ENCODE data around the gene TGFBRAP1. TPM values are rescaled to one million over a fixed set of nuclear protein-coding genes. Genes with fewer than 3 reads are reported as not detected.

TGFBRAP1 gene
- polyA plus RNA-seq (2012; ENCODE audit: insufficient read depth, insufficient read length), result 20.9 TPM

- H3K4me3 ChIP-seq (ENCODE audit: low read length), result peak within 1 kb of the TSS; percentile 93
- no peak for DNase-seq (ENCODE audit: low read depth, low spot score)
These were observed at the start of gene TGFBRAP1 for GRCh38 chr2:105329561-105330495. Gene TGFBRAP1, minus strand, starts transcription at chr2:105329735. Its CDS starts 21,434 bp downstream, at chr2:105308301.

GRCh38 chr2:105378921-105379383 is 49.4 kb upstream of the TGFBRAP1 start:
- H3K4me3 ChIP-seq (ENCODE audit: low read length), result no peak overlapping the region
- DNase-seq (ENCODE audit: low read depth, low spot score), result no peak

- H3K4me3 ChIP-seq (ENCODE audit: low read length), result no peak overlapping the region
- no peak for DNase-seq (ENCODE audit: low read depth, low spot score)
These were observed 48.8 kb upstream of the TGFBRAP1 start for GRCh38 chr2:105378276-105378840.

- DNase-seq (ENCODE audit: low read depth, low spot score), result no peak
These were observed 48.3 kb upstream of the TGFBRAP1 start for GRCh38 chr2:105377871-105378270.

GRCh38 chr2:105376789-105377240 is 47.3 kb upstream of the TGFBRAP1 start:
- DNase-seq (ENCODE audit: low read depth, low spot score), result no peak
- H3K4me3 ChIP-seq (ENCODE audit: low read length), result no peak overlapping the region

More at GRCh38 chr2:105377871-105378270, 48.3 kb upstream of the TGFBRAP1 start:
- H3K4me3 ChIP-seq (ENCODE audit: low read length), result no peak overlapping the region

- DNase-seq (ENCODE audit: low read depth, low spot score), result no peak
- H3K4me3 ChIP-seq (ENCODE audit: low read length), result no peak overlapping the region
These were observed 46.5 kb upstream of the TGFBRAP1 start for GRCh38 chr2:105376010-105376409.

- DNase-seq (ENCODE audit: low read depth, low spot score), result no peak
- H3K4me3 ChIP-seq (ENCODE audit: low read length), result no peak overlapping the region
These were observed 45.5 kb upstream of the TGFBRAP1 start for GRCh38 chr2:105375001-105375561.

GRCh38 chr2:105373895-105374401 is 44.4 kb upstream of the TGFBRAP1 start:
- no peak for DNase-seq (ENCODE audit: low read depth, low spot score)
- H3K4me3 ChIP-seq (ENCODE audit: low read length), result no peak overlapping the region

- no peak for DNase-seq (ENCODE audit: low read depth, low spot score)
- H3K4me3 ChIP-seq (ENCODE audit: low read length), result no peak overlapping the region
These were observed 43.8 kb upstream of the TGFBRAP1 start for GRCh38 chr2:105373344-105373781.

GRCh38 chr2:105371810-105372209 is 42.3 kb upstream of the TGFBRAP1 start:
- no peak for DNase-seq (ENCODE audit: low read depth, low spot score)
- no peak overlapping the region for H3K4me3 ChIP-seq (ENCODE audit: low read length)

GRCh38 chr2:105371156-105371555 is 41.6 kb upstream of the TGFBRAP1 start:
- H3K4me3 ChIP-seq (ENCODE audit: low read length), result no peak overlapping the region
- no peak for DNase-seq (ENCODE audit: low read depth, low spot score)

- peak; percentile 91 for DNase-seq (ENCODE audit: low read depth, low spot score)
- peak overlapping the region; percentile 15 for H3K4me3 ChIP-seq (ENCODE audit: low read length)
These were observed 40.5 kb upstream of the TGFBRAP1 start for GRCh38 chr2:105369777-105370690.

- no peak overlapping the region for H3K4me3 ChIP-seq (ENCODE audit: low read length)
- DNase-seq (ENCODE audit: low read depth, low spot score), result no peak
These were observed 39.3 kb upstream of the TGFBRAP1 start for GRCh38 chr2:105368759-105369408.

GRCh38 chr2:105365206-105365605 is 35.7 kb upstream of the TGFBRAP1 start:
- DNase-seq (ENCODE audit: low read depth, low spot score), result no peak
- no peak overlapping the region for H3K4me3 ChIP-seq (ENCODE audit: low read length)

GRCh38 chr2:105364436-105365139 is 35.1 kb upstream of the TGFBRAP1 start:
- no peak for DNase-seq (ENCODE audit: low read depth, low spot score)
- no peak overlapping the region for H3K4me3 ChIP-seq (ENCODE audit: low read length)

- H3K4me3 ChIP-seq (ENCODE audit: low read length), result peak overlapping the region; percentile 49
- peak; percentile 54 for DNase-seq (ENCODE audit: low read depth, low spot score)
These were observed 33.5 kb upstream of the TGFBRAP1 start for GRCh38 chr2:105362862-105363591.
